Measurements from ENCODE around the gene TSHZ2.

The TSHZ2 gene

DNA sequence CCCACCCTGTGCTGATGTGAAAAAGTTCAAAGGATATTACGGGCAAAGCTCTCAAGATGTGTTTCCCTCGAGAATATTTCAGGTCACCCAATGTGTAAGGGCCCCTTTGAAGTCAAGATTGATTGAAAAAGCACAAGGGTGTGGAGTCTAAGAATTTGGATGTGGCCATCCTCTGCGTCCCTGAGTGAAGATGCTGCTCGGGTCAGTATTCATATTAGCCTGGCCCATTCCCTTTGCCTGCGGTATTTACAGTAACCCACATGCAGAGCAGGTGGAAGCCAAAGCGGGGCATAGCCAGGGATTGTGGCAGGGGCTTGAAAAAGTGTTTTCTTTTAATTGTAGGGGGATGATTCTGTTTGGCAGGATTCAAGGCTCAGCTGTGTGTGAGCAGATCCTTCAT, 211.0 kb downstream of the TSHZ2 start:
- TF ChIP-seq, protein P1, sequence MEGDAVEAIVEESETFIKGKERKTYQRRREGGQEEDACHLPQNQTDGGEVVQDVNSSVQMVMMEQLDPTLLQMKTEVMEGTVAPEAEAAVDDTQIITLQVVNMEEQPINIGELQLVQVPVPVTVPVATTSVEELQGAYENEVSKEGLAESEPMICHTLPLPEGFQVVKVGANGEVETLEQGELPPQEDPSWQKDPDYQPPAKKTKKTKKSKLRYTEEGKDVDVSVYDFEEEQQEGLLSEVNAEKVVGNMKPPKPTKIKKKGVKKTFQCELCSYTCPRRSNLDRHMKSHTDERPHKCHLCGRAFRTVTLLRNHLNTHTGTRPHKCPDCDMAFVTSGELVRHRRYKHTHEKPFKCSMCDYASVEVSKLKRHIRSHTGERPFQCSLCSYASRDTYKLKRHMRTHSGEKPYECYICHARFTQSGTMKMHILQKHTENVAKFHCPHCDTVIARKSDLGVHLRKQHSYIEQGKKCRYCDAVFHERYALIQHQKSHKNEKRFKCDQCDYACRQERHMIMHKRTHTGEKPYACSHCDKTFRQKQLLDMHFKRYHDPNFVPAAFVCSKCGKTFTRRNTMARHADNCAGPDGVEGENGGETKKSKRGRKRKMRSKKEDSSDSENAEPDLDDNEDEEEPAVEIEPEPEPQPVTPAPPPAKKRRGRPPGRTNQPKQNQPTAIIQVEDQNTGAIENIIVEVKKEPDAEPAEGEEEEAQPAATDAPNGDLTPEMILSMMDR (conservative IDR thresholded peaks at IDR 0.05; ENCODE audit: low read depth, low read length) = no peak
- no peak for DNase-seq (ENCODE audit: low read depth)
- H3K4me3 ChIP-seq (ENCODE audit: low read depth, low read length) = no peak overlapping the region

DNA sequence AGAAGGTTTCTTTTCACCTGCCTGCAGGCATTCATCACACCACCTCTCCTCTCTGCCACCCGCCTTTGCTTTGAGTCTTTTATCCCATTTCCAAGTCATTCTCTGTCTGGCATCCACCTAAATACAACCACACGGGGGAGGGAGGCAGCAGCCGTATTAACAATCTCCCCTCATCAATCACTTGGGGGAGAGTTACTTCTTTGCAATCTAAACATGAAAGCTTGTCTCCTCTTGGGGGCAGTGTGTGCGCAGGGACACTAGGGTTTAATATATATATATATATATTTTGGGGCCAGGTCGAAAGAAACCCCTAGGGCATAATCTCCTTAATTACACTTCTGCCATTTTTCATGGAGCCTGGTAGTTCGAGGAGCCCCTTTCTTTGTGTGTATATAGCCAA, 214.5 kb downstream of the TSHZ2 start:
- DNase-seq (ENCODE audit: low read depth) = no peak
- TF ChIP-seq, protein P1 (conservative IDR thresholded peaks at IDR 0.05; ENCODE audit: low read depth, low read length) = no peak
- no peak overlapping the region for H3K4me3 ChIP-seq (ENCODE audit: low read depth, low read length)

- DNase-seq (ENCODE audit: low read depth) = no peak
- TF ChIP-seq, protein P1 (conservative IDR thresholded peaks at IDR 0.05; ENCODE audit: low read depth, low read length) = no peak
- H3K4me3 ChIP-seq (ENCODE audit: low read depth, low read length) = no peak overlapping the region
Measured at GRCh38 chr20:53187392-53188068, 215.4 kb downstream of the TSHZ2 start.

- no peak overlapping the region for H3K4me3 ChIP-seq (ENCODE audit: low read depth, low read length)
- no peak for DNase-seq (ENCODE audit: low read depth)
- TF ChIP-seq, protein P1 (conservative IDR thresholded peaks at IDR 0.05; ENCODE audit: low read depth, low read length) = no peak
Measured at GRCh38 chr20:53190225-53190624, 218.1 kb downstream of the TSHZ2 start.

- TF ChIP-seq, protein P1 (conservative IDR thresholded peaks at IDR 0.05; ENCODE audit: low read depth, low read length) = no peak
- H3K4me3 ChIP-seq (ENCODE audit: low read depth, low read length) = no peak overlapping the region
- no peak for DNase-seq (ENCODE audit: low read depth)
Measured at GRCh38 chr20:53191957-53192356, 219.8 kb downstream of the TSHZ2 start.

DNA sequence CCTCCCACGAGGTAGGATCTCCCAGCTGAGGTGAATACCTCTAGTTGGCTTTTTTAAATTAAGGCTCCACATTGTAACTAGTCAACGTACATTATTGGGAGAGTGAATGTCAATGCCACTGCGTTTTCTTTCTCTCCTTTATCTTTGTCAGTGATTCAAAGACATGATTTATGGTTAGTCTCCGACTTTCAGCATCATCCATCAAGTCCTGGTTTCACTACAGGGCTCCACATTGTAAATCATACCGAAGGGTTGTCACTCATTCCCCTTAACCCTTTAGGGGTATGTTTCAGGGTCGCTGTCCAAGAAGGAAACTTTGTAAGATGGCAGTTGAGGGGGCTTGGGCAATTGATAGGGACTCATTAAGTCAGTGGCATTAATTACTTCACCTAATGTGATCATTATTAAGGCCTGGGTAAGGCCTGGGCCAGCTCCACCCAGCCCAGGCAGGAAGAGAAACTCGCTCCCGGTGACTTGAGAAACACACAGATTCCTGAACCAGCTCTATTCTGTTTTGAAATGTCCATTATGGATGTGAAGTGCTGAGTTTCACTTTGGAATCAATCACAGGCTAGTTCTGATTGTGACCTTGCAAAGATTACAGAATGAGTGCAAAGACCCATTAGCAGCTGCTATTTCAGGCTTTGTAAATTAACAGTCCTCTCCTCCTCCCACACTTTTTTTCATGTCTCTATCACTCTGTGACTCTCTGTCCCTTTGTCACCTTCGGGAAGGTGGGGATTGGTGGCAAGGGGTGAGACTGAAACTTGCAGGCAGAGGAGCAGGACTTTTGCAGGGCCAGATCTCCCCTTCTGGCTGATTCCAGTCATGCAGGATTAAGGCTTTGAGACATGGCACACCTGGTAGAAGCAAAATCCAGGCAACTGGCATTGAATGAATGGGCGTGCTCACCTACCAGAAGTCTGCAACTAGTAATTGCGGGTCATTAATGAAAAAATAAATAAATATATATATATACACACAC, 222.4 kb downstream of the TSHZ2 start:
- TF ChIP-seq, protein P1 (conservative IDR thresholded peaks at IDR 0.05; ENCODE audit: low read depth, low read length) = no peak
- no peak for DNase-seq (ENCODE audit: low read depth)
- no peak overlapping the region for H3K4me3 ChIP-seq (ENCODE audit: low read depth, low read length)
